Measurements from ENCODE around the gene OR7G3.

GRCh38 chr19:9144920-9145319, 18.2 kb upstream of the OR7G3 start:
- TF ChIP-seq CTCF (IDR thresholded peaks at IDR 0.05): no peak
- TF ChIP-seq POLR2A (IDR thresholded peaks at IDR 0.05): no peak
- no peak for TF ChIP-seq POLR2AphosphoS5 (IDR thresholded peaks at IDR 0.05)
- no peak for TF ChIP-seq EP300 (IDR thresholded peaks at IDR 0.05)
